WERI-Rb-1 (cell line): ENCODE data around the gene LRRC43.
A peak's percentile ranks its signal among the peaks of the same experiment; 100 is the strongest.

Experiments used
- DNase-seq: peaks from one replicate; pipeline ENCODE4 v3.0.0-alpha.2; 2020
- H3K27ac ChIP-seq: fragments of 250-450 bp; sonication (Bioruptor Pico); 2 replicates; pipeline ENCODE4 v1.5.1; 2020; ENCODE audit warnings: mild to moderate bottlenecking, moderate library complexity
- H3K27me3 ChIP-seq: fragments of 250-450 bp; sonication (Bioruptor Pico); 2 replicates; pipeline ENCODE4 v1.5.1; 2021; ENCODE audit warnings: mild to moderate bottlenecking, low read depth, moderate library complexity; ENCODE audit not compliant: insufficient read depth, severe bottlenecking
- H3K36me3 ChIP-seq: fragments of 250-450 bp; sonication (Bioruptor Pico); 2 replicates; pipeline ENCODE4 v1.5.1; 2020; ENCODE audit warnings: mild to moderate bottlenecking, moderate library complexity
- H3K4me3 ChIP-seq: 2 replicates; pipeline ENCODE4 v1.5.1; 2011; ENCODE audit warnings: low read depth, mild to moderate bottlenecking, control low read depth, low read length
- H3K9me3 ChIP-seq: fragments of 250-450 bp; sonication (Bioruptor Pico); 2 replicates; pipeline ENCODE4 v1.5.1; 2021; ENCODE audit warnings: mild to moderate bottlenecking, moderate library complexity; ENCODE audit not compliant: severe bottlenecking
- CTCF ChIP-seq: IDR thresholded peaks from 2 replicates; pipeline ENCODE4 v1.5.1; 2011; ENCODE audit warnings: low read depth, mild to moderate bottlenecking, control low read depth, inconsistent platforms, low read length

Gene LRRC43

DNA sequence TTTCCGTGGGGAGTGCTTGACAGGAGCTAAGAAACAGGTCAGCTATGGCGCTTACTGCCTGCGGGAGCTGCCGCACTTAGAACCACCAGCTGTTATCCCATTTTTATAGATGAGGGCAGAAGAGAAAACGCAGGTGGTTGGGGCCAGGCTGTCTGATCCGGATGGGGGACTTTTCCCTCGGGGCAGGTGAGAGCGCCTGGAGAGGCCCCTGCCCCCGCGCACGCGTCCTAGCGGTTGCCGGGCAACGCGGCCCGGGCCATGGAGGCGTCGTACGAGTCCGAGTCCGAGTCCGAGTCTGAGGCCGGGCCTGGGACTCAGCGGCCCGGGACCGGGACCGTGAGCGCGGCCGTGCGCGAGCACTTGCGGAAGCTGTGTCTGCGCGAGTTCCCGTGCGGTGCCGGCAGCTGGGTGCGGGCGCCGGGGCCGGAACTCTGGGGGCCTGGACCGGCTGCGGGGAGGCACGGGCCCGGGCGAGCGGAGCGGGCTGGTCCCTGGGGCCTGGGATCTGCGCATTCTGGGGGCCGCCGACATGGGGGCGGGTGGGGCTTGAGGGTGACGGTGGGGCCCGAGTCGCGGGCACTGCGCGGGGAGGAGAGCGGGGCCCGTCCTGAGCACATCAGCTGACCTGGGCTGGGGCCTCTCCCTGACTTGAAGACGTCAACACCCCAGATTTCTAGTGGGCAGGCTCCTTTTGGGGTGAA, at the start of gene LRRC43:
LRRC43 (plus strand) TSS at position 237 of the 701 bp plus-strand sequence; CDS start at position 259, 22 bp downstream.
- H3K9me3 ChIP-seq = no peaks in the 10 kb centered on the region
- TF ChIP-seq CTCF = no peak
- no peaks in the 10 kb centered on the region for H3K36me3 ChIP-seq
- DNase-seq = peak; percentile 48
- H3K27ac ChIP-seq = no peak within 1 kb of the TSS
- no peaks in the 10 kb centered on the region for H3K27me3 ChIP-seq
- peak within 1 kb of the TSS; percentile 43 for H3K4me3 ChIP-seq

DNA sequence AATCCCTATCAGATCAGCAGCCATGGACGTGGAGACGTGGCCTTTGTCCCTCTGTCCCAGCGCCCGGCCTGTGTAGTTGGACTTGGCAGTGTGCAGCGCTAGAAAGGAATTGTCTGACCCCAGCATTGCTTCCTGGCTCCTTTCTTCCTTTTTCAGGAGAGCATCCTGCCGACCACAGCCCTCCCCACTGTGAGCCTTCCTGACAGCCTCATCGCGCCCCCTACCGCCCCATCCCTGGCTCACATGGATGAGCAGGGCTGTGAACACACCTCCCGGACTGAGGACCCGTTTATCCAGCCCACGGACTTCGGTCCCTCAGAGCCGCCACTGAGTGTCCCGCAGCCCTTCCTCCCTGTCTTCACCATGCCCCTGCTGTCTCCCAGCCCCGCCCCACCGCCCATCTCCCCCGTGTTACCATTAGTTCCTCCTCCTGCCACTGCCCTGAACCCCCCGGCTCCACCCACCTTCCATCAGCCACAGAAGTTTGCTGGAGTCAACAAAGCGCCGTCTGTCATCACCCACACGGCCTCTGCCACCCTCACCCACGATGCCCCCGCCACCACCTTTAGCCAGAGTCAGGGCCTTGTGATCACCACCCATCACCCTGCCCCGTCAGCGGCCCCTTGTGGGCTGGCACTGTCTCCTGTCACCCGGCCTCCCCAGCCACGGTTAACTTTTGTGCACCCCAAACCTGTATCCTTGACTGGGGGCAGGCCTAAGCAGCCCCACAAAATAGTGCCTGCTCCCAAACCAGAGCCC, 49.6 kb upstream of the LRRC43 start:
- H3K36me3 ChIP-seq = no peaks in the 10 kb centered on the region
- H3K4me3 ChIP-seq = no peak overlapping the region
- no peak for TF ChIP-seq CTCF
- no peaks in the 10 kb centered on the region for H3K9me3 ChIP-seq
- DNase-seq = no peak
- H3K27ac ChIP-seq = no peak overlapping the region
- no peaks in the 10 kb centered on the region for H3K27me3 ChIP-seq

DNA sequence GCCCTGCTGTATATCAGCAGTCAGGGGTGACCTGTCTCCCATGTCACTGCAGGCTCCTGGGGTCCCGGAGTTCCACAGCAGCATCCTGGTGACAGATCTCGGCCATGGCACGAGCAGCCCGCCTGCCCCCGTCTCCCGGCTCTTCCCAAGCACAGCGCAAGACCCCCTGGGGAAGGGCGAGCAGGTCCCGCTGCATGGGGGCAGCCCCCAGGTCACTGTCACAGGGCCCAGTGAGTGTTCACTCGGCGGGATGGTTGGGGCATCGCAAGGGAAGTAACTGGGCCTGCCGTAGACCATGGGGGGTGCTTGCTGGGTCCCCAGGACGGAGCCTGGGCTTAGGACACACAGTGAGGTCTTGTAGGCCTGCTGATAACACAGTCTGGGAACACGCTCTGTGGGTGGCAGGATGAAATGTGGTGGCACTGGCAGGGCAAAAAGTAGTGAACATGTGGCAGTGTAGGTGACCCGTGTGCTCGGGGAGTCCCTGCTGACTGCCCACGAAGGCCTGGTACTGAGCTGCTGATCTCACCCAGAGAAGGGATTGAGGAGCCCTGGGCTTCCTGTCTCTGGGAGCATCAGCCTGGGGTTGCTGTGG, 47.4 kb upstream of the LRRC43 start:
- no peak for DNase-seq
- Histone ChIP-seq H3K9me3 (no peaks in the 10 kb centered on the region), H3K36me3 (no peaks in the 10 kb centered on the region), H3K27ac (no peak overlapping the region), H3K27me3 (no peaks in the 10 kb centered on the region), H3K4me3 (no peak overlapping the region)
- no peak for TF ChIP-seq CTCF

DNA sequence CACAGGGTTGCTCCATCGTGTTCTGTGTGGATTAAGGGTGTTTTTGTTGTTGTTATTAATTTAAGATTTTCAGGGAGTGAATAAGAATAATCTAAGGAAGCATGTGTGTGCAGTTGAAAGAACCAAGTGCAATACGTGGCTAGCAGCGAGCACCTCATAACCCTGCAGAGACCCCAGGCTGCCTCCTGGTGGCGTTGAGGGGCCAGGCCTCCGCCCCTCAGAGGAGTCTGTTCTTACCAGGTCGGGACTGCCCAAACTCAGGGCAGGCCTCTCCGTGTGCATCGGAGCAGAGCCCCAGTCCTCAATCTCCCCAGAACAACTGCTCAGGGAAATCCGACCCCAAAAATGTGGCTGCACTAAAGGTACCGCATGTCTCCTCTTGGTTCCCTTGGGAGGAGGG, 45.7 kb upstream of the LRRC43 start:
- Histone ChIP-seq H3K9me3 (peaks cover under 1% of the 10 kb centered on the region), H3K4me3 (no peak overlapping the region), H3K27me3 (no peaks in the 10 kb centered on the region), H3K27ac (no peak overlapping the region), H3K36me3 (peaks cover 5% of the 10 kb centered on the region; the same call in 1 of the 2 replicates)
- DNase-seq = peak; percentile 51
- TF ChIP-seq CTCF = peak; percentile 73

- H3K4me3 ChIP-seq = no peak overlapping the region
- DNase-seq = peak; percentile 55
- H3K27me3 ChIP-seq = no peaks in the 10 kb centered on the region
- H3K9me3 ChIP-seq = peaks cover 5% of the 10 kb centered on the region
- TF ChIP-seq CTCF = no peak
- H3K27ac ChIP-seq = no peak overlapping the region
- peaks cover 8% of the 10 kb centered on the region; the same call in 1 of the 2 replicates for H3K36me3 ChIP-seq
Measured at GRCh38 chr12:122137681-122138080, 45.2 kb upstream of the LRRC43 start.
